MM.1S (cell line): ENCODE measurements around the gene WDR77.

Source experiments
- EZH2phosphoT487 ChIP-seq: fragments of 300-600 bp; sonication (generic); IDR thresholded peaks from 2 replicates; pipeline ENCODE4 v1.6.1; 2018; ENCODE audit warnings: antibody characterized with exemption, low read length
- TF ChIP-seq, protein P1 (sequence below): fragments of 300-600 bp; sonication (generic); IDR thresholded peaks from 2 replicates; pipeline ENCODE4 v1.5.1; 2016; ENCODE audit warnings: antibody characterized with exemption, low read length, mixed read lengths

DNA sequence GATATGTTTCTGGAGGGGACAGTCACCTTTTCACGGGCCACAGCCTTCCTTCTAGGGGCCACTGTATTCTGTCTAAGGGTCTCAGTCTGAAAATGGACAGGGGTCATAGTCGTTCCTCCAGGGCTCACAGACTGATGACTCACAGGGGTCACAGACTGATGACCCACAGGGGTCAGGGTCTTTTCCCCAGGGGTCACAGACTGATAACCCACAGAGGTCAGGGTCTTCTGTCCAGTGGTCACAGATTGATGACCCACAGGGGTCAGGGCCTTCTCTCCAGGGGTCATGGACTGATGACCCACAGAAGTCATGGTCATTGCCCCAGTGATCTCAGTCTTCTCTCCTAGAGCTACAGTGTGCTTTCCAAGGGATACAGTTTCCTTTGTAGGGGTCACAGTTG, 34.3 kb downstream of the WDR77 start:
- TF ChIP-seq, protein P1, sequence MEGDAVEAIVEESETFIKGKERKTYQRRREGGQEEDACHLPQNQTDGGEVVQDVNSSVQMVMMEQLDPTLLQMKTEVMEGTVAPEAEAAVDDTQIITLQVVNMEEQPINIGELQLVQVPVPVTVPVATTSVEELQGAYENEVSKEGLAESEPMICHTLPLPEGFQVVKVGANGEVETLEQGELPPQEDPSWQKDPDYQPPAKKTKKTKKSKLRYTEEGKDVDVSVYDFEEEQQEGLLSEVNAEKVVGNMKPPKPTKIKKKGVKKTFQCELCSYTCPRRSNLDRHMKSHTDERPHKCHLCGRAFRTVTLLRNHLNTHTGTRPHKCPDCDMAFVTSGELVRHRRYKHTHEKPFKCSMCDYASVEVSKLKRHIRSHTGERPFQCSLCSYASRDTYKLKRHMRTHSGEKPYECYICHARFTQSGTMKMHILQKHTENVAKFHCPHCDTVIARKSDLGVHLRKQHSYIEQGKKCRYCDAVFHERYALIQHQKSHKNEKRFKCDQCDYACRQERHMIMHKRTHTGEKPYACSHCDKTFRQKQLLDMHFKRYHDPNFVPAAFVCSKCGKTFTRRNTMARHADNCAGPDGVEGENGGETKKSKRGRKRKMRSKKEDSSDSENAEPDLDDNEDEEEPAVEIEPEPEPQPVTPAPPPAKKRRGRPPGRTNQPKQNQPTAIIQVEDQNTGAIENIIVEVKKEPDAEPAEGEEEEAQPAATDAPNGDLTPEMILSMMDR: no peak
- no peak for TF ChIP-seq EZH2phosphoT487
